ENCODE results near the gene TTC28.
"Not testable (repeated sequence)": the region's sequence is repeated elsewhere in the genome, so short reads cannot be mapped to it uniquely, and the experiment has no call there.

Gene TTC28

GRCh38 chr22:28097627-28098026, 582.0 kb downstream of the TTC28 start:
- DNase-seq (ENCODE audit: low spot score), result no peak

GRCh38 chr22:28096161-28096560, 583.5 kb downstream of the TTC28 start:
- no peak for DNase-seq (ENCODE audit: low spot score)

GRCh38 chr22:28095316-28096095, 584.1 kb downstream of the TTC28 start:
- DNase-seq (ENCODE audit: low spot score), result no peak

- DNase-seq (ENCODE audit: low spot score), result no peak
These were observed 584.9 kb downstream of the TTC28 start for GRCh38 chr22:28094771-28095170.

GRCh38 chr22:28093711-28094110, 585.9 kb downstream of the TTC28 start:
- DNase-seq (ENCODE audit: low spot score), result no peak

GRCh38 chr22:28091486-28091885, 588.2 kb downstream of the TTC28 start:
- DNase-seq (ENCODE audit: low spot score), result no peak

GRCh38 chr22:28089541-28089940, 590.1 kb downstream of the TTC28 start:
- DNase-seq (ENCODE audit: low spot score), result not testable (repeated sequence)

- DNase-seq (ENCODE audit: low spot score), result no peak
These were observed 602.5 kb downstream of the TTC28 start for GRCh38 chr22:28077166-28077565.

GRCh38 chr22:28075358-28075981, 604.2 kb downstream of the TTC28 start:
- peak; percentile 73 for DNase-seq (ENCODE audit: low spot score)

- DNase-seq (ENCODE audit: low spot score), result no peak
These were observed 605.1 kb downstream of the TTC28 start for GRCh38 chr22:28074526-28074925.

GRCh38 chr22:28072066-28072465, 607.6 kb downstream of the TTC28 start:
- no peak for DNase-seq (ENCODE audit: low spot score)

GRCh38 chr22:28068826-28069225, 610.8 kb downstream of the TTC28 start:
- DNase-seq (ENCODE audit: low spot score), result no peak

- no peak for DNase-seq (ENCODE audit: low spot score)
These were observed 614.7 kb downstream of the TTC28 start for GRCh38 chr22:28064920-28065319.

- no peak for DNase-seq (ENCODE audit: low spot score)
These were observed 616.0 kb downstream of the TTC28 start for GRCh38 chr22:28063656-28064055.

GRCh38 chr22:28060594-28060993, 619.0 kb downstream of the TTC28 start:
- not testable (repeated sequence) for DNase-seq (ENCODE audit: low spot score)

GRCh38 chr22:28058036-28058435, 621.6 kb downstream of the TTC28 start:
- no peak for DNase-seq (ENCODE audit: low spot score)

GRCh38 chr22:28054819-28055208, 624.8 kb downstream of the TTC28 start:
- DNase-seq (ENCODE audit: low spot score), result no peak

- DNase-seq (ENCODE audit: low spot score), result no peak
These were observed 625.5 kb downstream of the TTC28 start for GRCh38 chr22:28053896-28054818.

- no peak for DNase-seq (ENCODE audit: low spot score)
These were observed 626.8 kb downstream of the TTC28 start for GRCh38 chr22:28052825-28053269.

GRCh38 chr22:28051787-28052356, 627.8 kb downstream of the TTC28 start:
- DNase-seq (ENCODE audit: low spot score), result peak; percentile 62

- no peak for DNase-seq (ENCODE audit: low spot score)
These were observed 628.4 kb downstream of the TTC28 start for GRCh38 chr22:28051091-28051786.

GRCh38 chr22:28048529-28048928, 631.1 kb downstream of the TTC28 start:
- DNase-seq (ENCODE audit: low spot score), result no peak

Data from AG08396 (cell line).